Kidney epithelial cell (primary cell): ENCODE results near the gene EPHA8. TPM values are rescaled to one million over a fixed set of nuclear protein-coding genes. Genes with fewer than 3 reads are reported as not detected.

Experiments
- DNase-seq: peaks from one replicate; pipeline ENCODE4 v3.0.0-alpha.2; 2010; ENCODE audit warnings: low read depth
- H3K27me3 ChIP-seq: 2 replicates; pipeline ENCODE4 v1.6.0; 2011; ENCODE audit warnings: low read length; ENCODE audit not compliant: control insufficient read depth, insufficient read depth
- H3K36me3 ChIP-seq: 2 replicates; pipeline ENCODE4 v1.5.1; 2011; ENCODE audit warnings: low read length; ENCODE audit not compliant: control insufficient read depth, insufficient read depth
- H3K4me3 ChIP-seq: 2 replicates; pipeline ENCODE4 v1.5.1; 2011; ENCODE audit warnings: low read depth, mild to moderate bottlenecking, control low read depth, low read length
- total RNA-seq: library from RNA; depleted of rRNA; stranded (reverse); fragments of >200 nt; gene quantifications from 2 replicates; pipeline ENCODE4 v1.2.3, GENCODE V29; 2015
- TF ChIP-seq, protein P1 (sequence below): IDR thresholded peaks from 2 replicates; pipeline ENCODE4 v1.5.1; 2011; ENCODE audit warnings: mild to moderate bottlenecking, moderate library complexity, low read length, control low read depth, inconsistent platforms; ENCODE audit not compliant: insufficient read depth, poor library complexity, severe bottlenecking

The EPHA8 gene
- total RNA-seq, 1 donor from 2014 or later: not detected

DNA sequence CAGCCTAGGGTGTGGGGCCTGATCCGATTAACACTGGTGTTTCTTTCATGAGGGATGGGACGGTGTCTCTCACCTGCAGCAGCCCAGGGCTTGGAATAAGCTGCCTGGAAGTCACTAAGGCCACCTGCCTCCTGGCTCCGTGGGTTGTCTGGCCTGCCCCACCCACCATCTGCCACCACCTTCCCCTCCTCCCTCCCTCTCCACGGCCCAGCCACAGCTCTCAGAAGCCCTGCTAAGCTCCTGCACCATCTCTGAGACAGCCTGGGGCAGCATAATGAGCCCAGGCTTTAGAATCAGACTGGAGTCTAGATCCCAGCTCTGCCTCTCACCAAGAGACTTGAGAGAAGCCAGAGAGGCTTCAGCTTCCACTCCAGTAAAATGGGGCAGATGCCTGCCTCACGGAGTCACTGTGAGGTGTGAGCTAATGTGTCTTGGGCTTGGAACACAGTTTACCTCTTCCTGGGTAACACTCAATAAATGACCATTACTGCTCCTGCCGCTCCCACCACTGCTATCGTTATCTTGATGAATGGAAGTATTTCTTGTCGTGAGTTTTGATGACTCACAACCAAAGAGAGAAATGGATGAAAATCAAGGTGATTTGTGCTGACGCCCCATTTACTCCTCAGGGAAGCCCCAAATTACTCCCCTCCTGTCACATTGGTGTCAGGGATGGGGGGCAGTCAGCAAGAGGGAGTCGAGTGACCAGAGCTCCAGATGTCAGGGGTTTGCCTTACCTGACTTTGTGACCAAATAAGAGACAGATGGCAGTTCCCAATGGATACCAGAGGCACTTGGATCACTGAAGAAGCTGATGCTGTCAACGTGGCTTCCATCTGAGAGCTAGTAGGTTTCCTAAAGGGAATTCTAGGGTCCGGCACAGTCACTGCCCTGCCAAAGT, 49.6 kb downstream of the EPHA8 start:
- Histone ChIP-seq H3K4me3 (no peak overlapping the region), H3K27me3 (peaks cover 54% of the 10 kb centered on the region), H3K36me3 (no peaks in the 10 kb centered on the region)
- DNase-seq: no peak
- TF ChIP-seq, protein P1, sequence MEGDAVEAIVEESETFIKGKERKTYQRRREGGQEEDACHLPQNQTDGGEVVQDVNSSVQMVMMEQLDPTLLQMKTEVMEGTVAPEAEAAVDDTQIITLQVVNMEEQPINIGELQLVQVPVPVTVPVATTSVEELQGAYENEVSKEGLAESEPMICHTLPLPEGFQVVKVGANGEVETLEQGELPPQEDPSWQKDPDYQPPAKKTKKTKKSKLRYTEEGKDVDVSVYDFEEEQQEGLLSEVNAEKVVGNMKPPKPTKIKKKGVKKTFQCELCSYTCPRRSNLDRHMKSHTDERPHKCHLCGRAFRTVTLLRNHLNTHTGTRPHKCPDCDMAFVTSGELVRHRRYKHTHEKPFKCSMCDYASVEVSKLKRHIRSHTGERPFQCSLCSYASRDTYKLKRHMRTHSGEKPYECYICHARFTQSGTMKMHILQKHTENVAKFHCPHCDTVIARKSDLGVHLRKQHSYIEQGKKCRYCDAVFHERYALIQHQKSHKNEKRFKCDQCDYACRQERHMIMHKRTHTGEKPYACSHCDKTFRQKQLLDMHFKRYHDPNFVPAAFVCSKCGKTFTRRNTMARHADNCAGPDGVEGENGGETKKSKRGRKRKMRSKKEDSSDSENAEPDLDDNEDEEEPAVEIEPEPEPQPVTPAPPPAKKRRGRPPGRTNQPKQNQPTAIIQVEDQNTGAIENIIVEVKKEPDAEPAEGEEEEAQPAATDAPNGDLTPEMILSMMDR: no peak

GRCh38 chr1:22613572-22613918, 50.3 kb downstream of the EPHA8 start:
- Histone ChIP-seq H3K36me3 (no peaks in the 10 kb centered on the region), H3K27me3 (peaks cover 60% of the 10 kb centered on the region), H3K4me3 (no peak overlapping the region)
- no peak for DNase-seq
- TF ChIP-seq, protein P1: no peak

GRCh38 chr1:22613951-22614350, 50.7 kb downstream of the EPHA8 start:
- Histone ChIP-seq H3K36me3 (no peaks in the 10 kb centered on the region), H3K4me3 (no peak overlapping the region), H3K27me3 (peaks cover 61% of the 10 kb centered on the region)
- DNase-seq: no peak
- TF ChIP-seq, protein P1: no peak

DNA sequence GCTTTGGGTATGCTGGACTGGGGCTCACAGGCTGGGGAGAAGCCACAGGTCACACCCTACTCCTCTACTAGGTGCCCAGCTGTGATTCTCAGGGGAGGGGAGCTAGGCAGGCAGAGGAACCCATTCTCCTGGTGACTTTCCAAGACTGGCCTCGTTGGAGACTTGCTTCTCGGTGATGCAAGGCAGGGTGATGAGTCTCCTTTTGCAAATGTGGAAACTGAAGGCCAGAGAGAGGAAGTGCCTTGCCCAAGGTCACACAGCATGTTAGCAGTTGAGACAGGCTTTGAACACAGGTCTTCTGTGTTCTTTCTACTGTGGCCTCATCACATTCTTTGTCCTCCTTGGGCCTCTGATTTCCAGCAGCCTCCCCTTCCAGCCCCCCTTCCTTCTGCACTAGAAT, 52.6 kb downstream of the EPHA8 start:
- Histone ChIP-seq H3K36me3 (no peaks in the 10 kb centered on the region), H3K27me3 (peaks cover 68% of the 10 kb centered on the region), H3K4me3 (no peak overlapping the region)
- TF ChIP-seq, protein P1: no peak
- DNase-seq: no peak

- TF ChIP-seq, protein P1: no peak
- DNase-seq: no peak
- Histone ChIP-seq H3K4me3 (no peak overlapping the region), H3K27me3 (peaks cover 68% of the 10 kb centered on the region), H3K36me3 (no peaks in the 10 kb centered on the region)
Observed at GRCh38 chr1:22616571-22616970, 53.3 kb downstream of the EPHA8 start.

DNA sequence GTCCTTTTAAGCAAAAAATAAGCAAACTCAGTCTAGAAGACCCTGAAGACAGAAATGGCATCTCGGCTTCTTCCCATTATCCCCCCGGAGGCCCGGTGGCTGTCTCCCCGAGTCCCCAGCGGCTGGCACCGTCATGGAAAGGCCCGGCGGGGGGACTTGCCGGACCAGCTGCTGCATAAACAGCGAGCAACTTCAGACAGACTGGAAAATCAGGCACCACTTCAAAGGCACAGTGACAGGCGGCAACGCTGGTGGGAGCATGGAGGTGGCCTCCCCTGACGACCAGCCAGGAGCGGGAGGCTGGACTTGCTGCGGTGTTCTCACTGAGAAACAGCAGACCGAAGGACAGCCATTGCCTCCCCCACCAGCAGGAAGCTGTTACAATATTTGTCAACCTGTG, 54.8 kb downstream of the EPHA8 start:
- DNase-seq: no peak
- H3K36me3 ChIP-seq: no peaks in the 10 kb centered on the region
- H3K27me3 ChIP-seq: peaks cover 64% of the 10 kb centered on the region
- TF ChIP-seq, protein P1: no peak
- H3K4me3 ChIP-seq: no peak overlapping the region
